Kidney (tissue), 14 donors: ENCODE results near the gene JARID2. TPM values are rescaled to one million over a fixed set of nuclear protein-coding genes. Genes with fewer than 3 reads are reported as not detected.

ENCODE experiments used
- DNase-seq, 5 donors: peaks; one replicate each; pipeline ENCODE4 v3.0.0-alpha.2; 2013 to 2020
- FAIRE-seq: peaks from 2 replicates; lab custom pipeline; 2012; peaks lifted over from hg19 to GRCh38; lab: Jason Lieb, UNC
- H3K27ac ChIP-seq, 2 donors: one replicate each; pipeline ENCODE4 v1.7.0; 2013; ENCODE audit warnings: low read depth in 2 of 2, low read length in 2 of 2, inconsistent platforms in 1 of 2
- H3K27me3 ChIP-seq: one replicate; pipeline ENCODE4 v1.7.1; 2013; ENCODE audit warnings: low read length, inconsistent platforms; ENCODE audit not compliant: control insufficient read depth, insufficient read depth
- H3K36me3 ChIP-seq, 3 donors: one replicate each; pipeline versions ENCODE4 v1.7.0 to v1.7.1; 2013; ENCODE audit warnings: low read length in 3 of 3, control low read depth in 1 of 3, inconsistent platforms in 1 of 3; ENCODE audit not compliant: insufficient read depth in 3 of 3, control insufficient read depth in 2 of 3
- H3K4me1 ChIP-seq, 3 donors: one replicate each; pipeline versions ENCODE4 v1.7.0 to v1.7.1; 2013; ENCODE audit warnings: low read length in 3 of 3, inconsistent platforms in 1 of 3, low read depth in 1 of 3; ENCODE audit not compliant: control insufficient read depth in 2 of 3, insufficient read depth in 2 of 3
- H3K4me3 ChIP-seq, 3 donors: one replicate each; pipeline versions ENCODE4 v1.7.0 to v1.8.1; 2013; ENCODE audit warnings: low read length in 3 of 3, control low read depth in 1 of 3, inconsistent platforms in 1 of 3
- H3K9ac ChIP-seq, 3 donors: one replicate each; pipeline versions ENCODE4 v1.7.0 to v1.7.1; 2013; ENCODE audit warnings: low read length in 3 of 3, control low read depth in 1 of 3, inconsistent platforms in 1 of 3
- H3K9me3 ChIP-seq, 3 donors: one replicate each; pipeline versions ENCODE4 v1.7.0 to v1.7.1; 2013; ENCODE audit warnings: low read length in 3 of 3, control low read depth in 1 of 3, inconsistent platforms in 1 of 3; ENCODE audit not compliant: control insufficient read depth in 2 of 3, insufficient read depth in 1 of 3
- intact Hi-C: fragments of 100-400 bp; cut with DNase I; formaldehyde crosslinking; loops from one replicate; pipeline ENCODE4 v1.11.1; 2022
- polyA plus RNA-seq: library from polyadenylated mRNA; stranded (reverse); fragments of 350-450 nt; fragmentation: Illumina TruSeq; extraction: RNeasy Lipid Tissue Mini Kit (QIAGEN cat#74804); gene quantifications from one replicate; pipeline ENCODE4 v1.2.3, GENCODE V29; 2014; ENCODE audit warnings: low read depth, low replicate concordance; ENCODE audit not compliant: insufficient read depth
- total RNA-seq: library from RNA; stranded (reverse); fragmentation: NEBNext Ultra II Directional; extraction: Animal tissue kit (Norgen Biotek cat#: 25700); gene quantifications from one replicate; pipeline ENCODE4 v1.2.1, GENCODE V29; 2021
- TF ChIP-seq, protein P1 (sequence below): IDR thresholded peaks from 3 replicates; pipeline ENCODE4 v1.5.1; 2012; ENCODE audit warnings: mild to moderate bottlenecking, moderate library complexity, borderline replicate concordance; ENCODE audit not compliant: insufficient read depth; ENCODE audit errors: extremely low read depth
- donor health status: control.
- donor health status: control.
- donor health status: control.
- donor health status: control.
- donor health status: control.
- donor health status: DM: yes; HTN: yes; CAD: no.
- donor health status: Normal renal cell carcinoma (clear cell type).

Gene JARID2
- total and polyA plus RNA-seq, 2 donors from 2014 or later: 1.8 to 12.3 TPM

DNA sequence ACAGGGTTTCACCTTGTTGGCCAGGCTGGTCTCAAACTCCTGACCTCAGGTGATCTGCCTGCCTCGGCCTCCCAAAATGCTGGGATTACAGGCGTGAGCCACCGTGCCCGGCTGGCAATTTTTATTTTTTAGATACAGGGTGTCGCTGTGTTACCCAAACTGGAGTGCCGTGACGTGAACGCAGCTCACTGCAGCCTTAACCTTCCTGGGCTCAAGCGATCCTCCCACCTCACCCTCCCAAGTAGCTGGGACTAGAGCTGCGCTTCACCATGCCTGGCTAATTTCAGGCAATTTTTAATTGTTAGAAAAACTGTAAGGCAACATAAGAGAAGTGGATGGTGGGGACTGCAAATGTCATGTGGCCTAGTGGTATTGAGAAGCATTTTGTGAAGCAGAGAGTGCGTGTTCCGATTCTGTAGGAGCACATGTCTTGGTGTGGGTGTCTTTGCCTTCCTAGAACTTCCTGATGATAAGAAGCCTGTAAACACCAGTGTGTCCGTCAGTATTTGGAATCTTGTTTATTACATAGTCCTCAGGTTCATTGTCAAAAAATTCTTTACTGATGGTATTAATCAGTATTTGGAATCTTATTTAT, 18.0 kb downstream of the JARID2 start:
- H3K4me3 ChIP-seq: no peak overlapping the region
- H3K9me3 ChIP-seq: no peaks in the 10 kb centered on the region
- no peak overlapping the region for H3K9ac ChIP-seq
- FAIRE-seq (no peak), DNase-seq (no peak)
- no peaks in the 10 kb centered on the region for H3K27me3 ChIP-seq
- no peaks in the 10 kb centered on the region for H3K36me3 ChIP-seq
- no peak overlapping the region for H3K27ac ChIP-seq
- TF ChIP-seq, protein P1, sequence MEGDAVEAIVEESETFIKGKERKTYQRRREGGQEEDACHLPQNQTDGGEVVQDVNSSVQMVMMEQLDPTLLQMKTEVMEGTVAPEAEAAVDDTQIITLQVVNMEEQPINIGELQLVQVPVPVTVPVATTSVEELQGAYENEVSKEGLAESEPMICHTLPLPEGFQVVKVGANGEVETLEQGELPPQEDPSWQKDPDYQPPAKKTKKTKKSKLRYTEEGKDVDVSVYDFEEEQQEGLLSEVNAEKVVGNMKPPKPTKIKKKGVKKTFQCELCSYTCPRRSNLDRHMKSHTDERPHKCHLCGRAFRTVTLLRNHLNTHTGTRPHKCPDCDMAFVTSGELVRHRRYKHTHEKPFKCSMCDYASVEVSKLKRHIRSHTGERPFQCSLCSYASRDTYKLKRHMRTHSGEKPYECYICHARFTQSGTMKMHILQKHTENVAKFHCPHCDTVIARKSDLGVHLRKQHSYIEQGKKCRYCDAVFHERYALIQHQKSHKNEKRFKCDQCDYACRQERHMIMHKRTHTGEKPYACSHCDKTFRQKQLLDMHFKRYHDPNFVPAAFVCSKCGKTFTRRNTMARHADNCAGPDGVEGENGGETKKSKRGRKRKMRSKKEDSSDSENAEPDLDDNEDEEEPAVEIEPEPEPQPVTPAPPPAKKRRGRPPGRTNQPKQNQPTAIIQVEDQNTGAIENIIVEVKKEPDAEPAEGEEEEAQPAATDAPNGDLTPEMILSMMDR: no peak
- peaks cover 21 to 42% (median 36%) of the 10 kb centered on the region in 3 donors for H3K4me1 ChIP-seq
- intact Hi-C loops: no loop called here

DNA sequence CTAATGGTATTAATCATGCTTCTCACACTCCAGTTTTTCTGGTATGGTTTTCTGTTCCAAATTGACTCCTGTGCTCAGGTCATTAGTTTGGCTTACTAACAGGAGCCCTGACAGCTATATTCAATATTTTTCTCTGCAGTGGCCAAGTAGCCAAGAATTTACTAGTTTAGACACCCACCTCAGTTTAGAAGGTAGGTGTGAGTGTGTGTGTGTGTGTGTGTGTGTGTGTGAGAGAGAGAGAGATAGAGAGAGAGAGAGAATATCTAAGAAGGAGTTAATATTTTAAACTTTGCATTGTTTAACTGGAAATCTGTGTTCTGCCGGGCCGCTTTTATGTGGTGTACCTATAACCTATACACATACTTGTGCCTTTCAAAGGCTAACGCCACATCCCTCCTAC, 18.5 kb downstream of the JARID2 start:
- Histone ChIP-seq H3K9me3 (no peaks in the 10 kb centered on the region), H3K4me1 (peaks cover 22 to 40% (median 39%) of the 10 kb centered on the region in 3 donors), H3K27me3 (no peaks in the 10 kb centered on the region), H3K36me3 (no peaks in the 10 kb centered on the region), H3K27ac (no peak overlapping the region), H3K9ac (no peak overlapping the region), H3K4me3 (no peak overlapping the region)
- TF ChIP-seq, protein P1: no peak
- FAIRE-seq: no peak
- no peak for DNase-seq
- intact Hi-C loops: no loop called here

DNA sequence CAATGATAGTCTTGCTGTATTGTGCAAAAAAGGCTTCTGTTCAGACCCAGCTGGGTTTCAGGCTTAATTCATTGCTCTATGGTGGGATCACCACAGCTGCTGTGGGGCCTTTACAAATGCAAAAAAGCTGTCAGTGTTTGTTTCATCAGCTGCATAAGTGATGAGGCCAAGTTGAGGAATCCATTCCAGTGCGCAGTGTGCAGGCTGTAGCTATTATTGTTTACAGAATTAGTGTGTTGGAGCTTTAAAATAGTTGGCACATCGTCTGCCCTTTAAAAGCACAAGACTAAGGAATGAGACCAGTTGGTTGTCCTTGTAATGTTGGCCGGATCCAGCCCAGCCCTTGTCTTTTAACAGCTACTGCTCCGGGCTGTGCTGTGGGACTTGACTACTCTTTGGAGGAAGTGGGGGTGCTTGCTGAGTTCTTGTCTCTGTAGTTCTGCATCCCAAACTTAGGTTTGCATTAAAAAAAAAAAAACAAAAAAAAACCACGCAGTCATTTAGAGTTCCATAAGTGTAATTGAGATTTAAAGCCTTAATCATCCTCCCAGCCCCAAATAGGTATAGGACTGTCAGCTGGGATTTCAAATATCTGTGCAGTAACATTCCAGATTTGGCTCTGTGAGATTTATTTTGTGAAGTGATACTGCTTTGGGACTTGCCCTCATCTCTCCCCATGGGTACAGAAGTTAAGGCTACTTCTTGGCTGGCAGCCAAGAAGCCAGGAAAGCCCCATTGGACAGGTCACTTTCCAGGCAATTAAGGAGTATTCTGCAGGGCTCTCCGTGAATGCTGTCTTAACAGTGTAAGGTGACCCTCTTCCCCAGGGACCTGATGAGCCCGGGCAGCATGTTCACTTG, 19.3 kb downstream of the JARID2 start:
- no peak overlapping the region for H3K4me3 ChIP-seq
- TF ChIP-seq, protein P1: no peak
- no peak overlapping the region for H3K9ac ChIP-seq
- peak in 1 of 5 donors; percentile 80 for DNase-seq
- no peak for FAIRE-seq
- H3K9me3 ChIP-seq: no peaks in the 10 kb centered on the region
- peaks cover 22 to 40% (median 39%) of the 10 kb centered on the region in 3 donors for H3K4me1 ChIP-seq
- no peak overlapping the region for H3K27ac ChIP-seq
- H3K36me3 ChIP-seq: no peaks in the 10 kb centered on the region
- no peaks in the 10 kb centered on the region for H3K27me3 ChIP-seq
- intact Hi-C loops: no loop called here
